ENCODE data around the gene GKN1.

The GKN1 gene

GRCh38 chr2:68935471-68935870 is 39.0 kb upstream of the GKN1 start:
- no peak for TF ChIP-seq CTCF (IDR thresholded peaks at IDR 0.05; ENCODE audit: extremely low read depth, missing control alignments)

DNA sequence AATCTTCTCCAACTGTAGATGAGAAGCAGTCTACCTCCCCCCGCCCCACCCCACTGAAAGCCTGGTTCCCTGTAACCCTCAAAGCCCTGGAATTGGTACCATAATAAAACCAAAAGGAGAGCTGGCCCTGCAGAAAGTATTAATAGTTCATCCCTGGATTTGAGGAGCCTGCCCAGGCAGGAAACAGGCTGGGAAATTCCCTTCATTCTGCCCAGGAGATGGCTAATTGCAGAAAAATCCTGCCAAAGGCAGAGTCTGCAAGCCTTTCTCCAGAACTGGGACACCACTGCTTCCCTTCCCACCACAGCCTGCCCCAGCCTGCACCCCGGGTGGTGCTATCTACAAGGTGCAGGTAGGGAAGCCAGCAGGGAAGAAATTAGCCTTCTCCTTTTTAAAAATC is 38.0 kb upstream of the GKN1 start:
- no peak for DNase-seq (ENCODE audit: low spot score)
- no peak for TF ChIP-seq CTCF (IDR thresholded peaks at IDR 0.05; ENCODE audit: extremely low read depth, missing control alignments)

More at GRCh38 chr2:68935471-68935870, 39.0 kb upstream of the GKN1 start:
- no peak for DNase-seq (ENCODE audit: low spot score)

- TF ChIP-seq CTCF (IDR thresholded peaks at IDR 0.05; ENCODE audit: extremely low read depth, missing control alignments), result no peak
- no peak for DNase-seq (ENCODE audit: low spot score)
These were observed 37.5 kb upstream of the GKN1 start for GRCh38 chr2:68936889-68937288.

DNA sequence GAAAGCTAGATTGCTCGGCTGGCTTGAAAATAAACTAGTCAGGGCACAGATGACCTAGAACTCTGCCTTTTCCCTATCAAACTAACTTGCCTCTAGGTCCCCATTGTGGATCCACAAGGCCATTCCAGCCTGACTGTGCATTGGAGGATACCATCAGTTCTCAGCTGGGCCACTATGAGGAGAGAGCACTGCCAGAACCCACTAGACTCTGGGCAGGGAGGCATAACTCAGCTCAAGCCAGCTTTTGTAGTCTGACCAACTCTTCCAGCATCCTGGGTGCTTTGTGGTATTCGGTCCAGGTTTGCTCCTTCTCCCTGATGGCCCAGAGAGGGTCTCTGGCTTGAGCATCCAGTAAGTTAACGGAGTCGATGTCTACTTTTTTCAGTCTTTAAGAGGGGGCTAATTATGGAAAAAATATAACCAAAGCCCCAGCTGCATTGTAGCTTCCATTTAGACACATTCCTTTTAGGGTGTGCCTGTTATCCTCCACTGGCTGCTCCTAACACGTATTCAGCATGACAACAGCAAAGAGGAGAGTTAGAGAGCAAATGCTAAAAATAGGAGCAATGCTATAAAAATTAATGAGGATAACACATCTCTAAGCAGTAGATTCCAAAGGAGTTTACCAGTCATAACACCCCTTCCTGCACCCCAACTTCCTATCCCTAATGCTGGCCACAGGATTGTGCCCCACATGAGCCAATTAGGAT is 36.9 kb upstream of the GKN1 start:
- no peak for TF ChIP-seq CTCF (IDR thresholded peaks at IDR 0.05; ENCODE audit: extremely low read depth, missing control alignments)

DNA sequence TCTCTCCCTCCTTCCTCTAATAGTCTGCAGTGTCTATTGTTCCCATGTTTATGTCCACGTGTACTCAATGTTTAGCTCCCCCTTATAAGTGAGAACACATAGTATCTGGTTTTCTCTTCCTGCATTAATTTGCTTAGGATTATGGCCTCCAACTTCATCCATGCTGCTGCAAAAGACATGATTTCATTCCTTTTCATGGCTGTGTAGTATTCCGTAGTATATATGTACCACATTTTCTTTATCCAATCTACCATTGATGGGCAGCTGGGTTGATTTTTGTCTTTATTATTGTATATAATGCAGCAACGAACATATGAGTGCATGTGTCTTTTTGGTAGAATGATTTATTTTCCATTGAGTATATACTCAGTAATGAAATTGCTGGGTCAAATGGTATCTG is 35.5 kb upstream of the GKN1 start:
- TF ChIP-seq CTCF (IDR thresholded peaks at IDR 0.05; ENCODE audit: extremely low read depth, missing control alignments), result no peak
- no peak for DNase-seq (ENCODE audit: low spot score)

More for the DNA sequence above, 36.9 kb upstream of the GKN1 start:
- no peak for DNase-seq (ENCODE audit: low spot score)

DNA sequence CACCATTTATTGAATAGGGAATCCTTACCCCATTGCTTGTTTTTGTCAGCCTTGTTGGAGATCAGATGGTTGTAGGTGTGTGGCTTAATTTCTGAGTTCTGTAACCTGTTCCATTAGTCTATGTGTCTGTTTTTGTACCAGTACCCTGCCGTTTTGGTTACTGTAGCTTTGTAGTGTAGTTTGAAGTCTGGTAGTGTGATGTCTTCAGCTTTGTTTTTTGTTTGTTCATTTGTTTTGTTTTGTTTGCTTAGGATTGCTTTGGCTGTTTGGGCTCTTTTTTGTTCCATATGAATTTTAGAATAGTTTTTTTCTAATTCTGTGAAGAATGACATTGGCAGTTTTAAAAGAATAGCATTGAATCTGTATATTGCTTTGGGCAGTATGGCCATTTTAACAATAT is 34.5 kb upstream of the GKN1 start:
- TF ChIP-seq CTCF (IDR thresholded peaks at IDR 0.05; ENCODE audit: extremely low read depth, missing control alignments), result no peak
- DNase-seq (ENCODE audit: low spot score), result no peak

DNA sequence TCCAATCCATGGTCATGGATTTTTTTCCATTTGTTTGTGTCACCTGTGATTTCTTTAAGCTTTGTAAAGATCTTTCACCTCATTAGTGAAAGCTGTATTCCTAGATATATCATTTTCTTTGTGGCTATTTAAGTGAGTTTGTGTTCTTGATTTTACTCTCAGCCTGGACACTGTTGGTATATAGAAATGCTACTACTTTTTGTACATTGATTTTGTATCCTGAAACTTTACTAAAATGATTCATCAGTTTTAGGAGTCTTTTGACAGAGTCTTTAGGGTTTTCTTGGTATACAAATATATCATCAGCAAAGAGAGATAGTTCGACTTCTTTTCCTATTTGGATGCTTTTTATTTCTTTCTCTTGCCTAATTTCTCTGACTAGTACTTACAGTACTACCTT is 34.1 kb upstream of the GKN1 start:
- TF ChIP-seq CTCF (IDR thresholded peaks at IDR 0.05; ENCODE audit: extremely low read depth, missing control alignments), result no peak
- DNase-seq (ENCODE audit: low spot score), result no peak
